GM12874 (cell line): ENCODE results near the gene RADIL.
A peak's percentile ranks its signal among the peaks of the same experiment; 100 is the strongest.

Experiments used
- TF ChIP-seq, protein P1 (sequence below): IDR thresholded peaks from 2 replicates; pipeline ENCODE4 v1.5.1; 2011; ENCODE audit warnings: low read depth, mild to moderate bottlenecking, control low read depth, low read length, moderate library complexity; ENCODE audit not compliant: insufficient read depth

Gene RADIL

DNA sequence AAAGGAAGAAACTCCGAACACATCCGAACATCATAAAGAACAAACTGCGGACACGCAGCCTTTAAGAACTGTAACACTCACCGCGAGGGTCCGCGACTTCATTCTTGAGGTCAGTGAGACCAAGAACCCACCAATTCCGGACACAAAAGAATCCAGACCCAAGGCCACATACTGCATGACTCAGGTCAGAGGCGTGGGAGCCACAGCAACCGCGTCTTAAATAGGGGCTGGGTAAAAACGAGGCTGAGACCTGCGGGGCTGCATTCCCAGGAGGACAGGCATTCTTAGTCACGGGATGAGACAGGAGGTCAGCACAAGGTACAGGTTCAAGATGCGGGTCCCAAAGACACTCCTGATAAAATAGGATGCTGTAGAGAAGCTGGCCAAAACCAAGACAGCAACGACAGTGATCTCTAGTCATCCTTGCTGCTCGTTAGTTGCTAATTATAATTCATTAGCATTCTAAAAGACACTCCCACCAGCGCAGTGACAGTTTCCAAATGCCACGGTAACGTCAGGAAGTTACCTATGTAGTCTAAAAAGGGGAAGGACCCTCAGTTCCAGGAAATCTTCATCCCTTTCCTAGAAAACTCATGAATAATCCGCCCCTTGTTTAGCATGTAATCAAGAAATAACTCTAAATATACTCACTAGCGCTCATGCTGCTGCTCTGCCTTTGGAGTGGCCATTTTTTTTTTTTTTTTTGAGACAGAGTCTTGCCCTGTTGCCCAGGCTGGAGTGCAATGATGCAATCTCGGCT is 88.7 kb downstream of the RADIL start:
- TF ChIP-seq, protein P1, sequence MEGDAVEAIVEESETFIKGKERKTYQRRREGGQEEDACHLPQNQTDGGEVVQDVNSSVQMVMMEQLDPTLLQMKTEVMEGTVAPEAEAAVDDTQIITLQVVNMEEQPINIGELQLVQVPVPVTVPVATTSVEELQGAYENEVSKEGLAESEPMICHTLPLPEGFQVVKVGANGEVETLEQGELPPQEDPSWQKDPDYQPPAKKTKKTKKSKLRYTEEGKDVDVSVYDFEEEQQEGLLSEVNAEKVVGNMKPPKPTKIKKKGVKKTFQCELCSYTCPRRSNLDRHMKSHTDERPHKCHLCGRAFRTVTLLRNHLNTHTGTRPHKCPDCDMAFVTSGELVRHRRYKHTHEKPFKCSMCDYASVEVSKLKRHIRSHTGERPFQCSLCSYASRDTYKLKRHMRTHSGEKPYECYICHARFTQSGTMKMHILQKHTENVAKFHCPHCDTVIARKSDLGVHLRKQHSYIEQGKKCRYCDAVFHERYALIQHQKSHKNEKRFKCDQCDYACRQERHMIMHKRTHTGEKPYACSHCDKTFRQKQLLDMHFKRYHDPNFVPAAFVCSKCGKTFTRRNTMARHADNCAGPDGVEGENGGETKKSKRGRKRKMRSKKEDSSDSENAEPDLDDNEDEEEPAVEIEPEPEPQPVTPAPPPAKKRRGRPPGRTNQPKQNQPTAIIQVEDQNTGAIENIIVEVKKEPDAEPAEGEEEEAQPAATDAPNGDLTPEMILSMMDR: no peak

DNA sequence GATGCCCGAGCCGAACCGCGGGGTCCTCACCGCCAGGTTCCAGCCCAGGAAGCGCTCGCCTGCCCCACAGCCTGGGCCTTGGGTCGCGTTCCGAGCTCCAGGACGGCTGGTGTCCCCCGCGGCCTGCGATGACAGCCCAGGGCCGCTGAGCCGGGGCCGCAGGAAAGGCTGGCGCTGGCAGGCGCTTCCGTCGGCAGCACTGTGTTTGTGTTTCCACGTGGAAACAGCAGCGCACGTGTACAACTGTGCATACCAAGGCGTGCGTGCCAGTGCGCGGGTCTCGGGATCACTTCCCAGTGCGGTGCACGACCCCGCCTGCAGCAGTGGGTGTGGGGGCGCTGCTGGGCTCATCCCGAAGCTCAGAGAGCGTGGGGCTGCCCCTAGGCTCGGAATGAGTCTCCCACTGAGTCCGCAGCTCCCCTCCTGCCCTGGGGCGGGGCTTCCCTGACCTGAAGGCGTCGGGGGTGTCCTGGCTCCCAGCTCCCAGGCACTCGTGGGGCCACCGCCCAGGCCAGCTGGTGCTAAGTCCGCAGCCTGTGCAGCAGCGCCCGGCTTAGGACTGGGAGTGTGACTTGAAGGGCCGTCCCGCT is 90.9 kb downstream of the RADIL start:
- TF ChIP-seq, protein P1: no peak

DNA sequence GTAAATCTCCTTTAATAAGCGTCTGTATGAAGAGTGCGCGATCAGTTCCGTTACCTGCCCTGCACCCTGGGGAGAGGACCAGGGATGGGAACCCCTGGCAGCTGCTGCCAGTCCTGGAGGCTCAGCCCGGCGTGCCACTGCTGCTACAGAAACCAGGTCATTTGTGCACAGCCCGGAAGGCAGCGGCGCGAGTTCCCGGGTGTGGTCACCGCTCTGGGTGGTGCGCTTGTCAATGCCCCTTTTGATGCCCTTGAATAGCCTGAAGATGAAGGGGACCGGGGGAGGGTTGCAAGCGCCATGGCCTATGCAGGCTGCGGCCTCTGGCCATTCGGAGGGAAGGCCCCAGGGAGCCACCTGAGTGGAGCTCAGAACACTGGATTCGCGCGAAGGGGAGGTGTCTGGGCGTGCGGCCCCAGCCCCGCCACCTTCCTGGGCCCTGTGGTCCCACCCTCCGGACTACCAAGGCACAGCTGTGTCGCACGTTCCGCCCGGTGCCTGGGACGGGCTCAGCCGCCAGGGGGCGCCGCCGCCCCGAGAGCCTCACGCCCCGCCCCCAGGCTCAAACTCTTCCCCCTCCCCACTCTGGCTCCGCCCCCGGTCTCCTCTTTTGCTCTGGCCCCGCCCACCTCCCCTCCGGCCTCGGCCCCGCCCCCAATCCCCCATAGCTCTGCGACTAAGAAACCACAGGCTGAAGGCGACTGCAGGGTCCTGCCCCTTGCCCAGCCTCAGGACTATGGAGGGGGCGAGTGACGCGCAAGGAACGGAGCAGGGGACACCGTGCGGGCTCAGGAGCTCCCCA is 91.6 kb downstream of the RADIL start:
- TF ChIP-seq, protein P1: peak; percentile 69

DNA sequence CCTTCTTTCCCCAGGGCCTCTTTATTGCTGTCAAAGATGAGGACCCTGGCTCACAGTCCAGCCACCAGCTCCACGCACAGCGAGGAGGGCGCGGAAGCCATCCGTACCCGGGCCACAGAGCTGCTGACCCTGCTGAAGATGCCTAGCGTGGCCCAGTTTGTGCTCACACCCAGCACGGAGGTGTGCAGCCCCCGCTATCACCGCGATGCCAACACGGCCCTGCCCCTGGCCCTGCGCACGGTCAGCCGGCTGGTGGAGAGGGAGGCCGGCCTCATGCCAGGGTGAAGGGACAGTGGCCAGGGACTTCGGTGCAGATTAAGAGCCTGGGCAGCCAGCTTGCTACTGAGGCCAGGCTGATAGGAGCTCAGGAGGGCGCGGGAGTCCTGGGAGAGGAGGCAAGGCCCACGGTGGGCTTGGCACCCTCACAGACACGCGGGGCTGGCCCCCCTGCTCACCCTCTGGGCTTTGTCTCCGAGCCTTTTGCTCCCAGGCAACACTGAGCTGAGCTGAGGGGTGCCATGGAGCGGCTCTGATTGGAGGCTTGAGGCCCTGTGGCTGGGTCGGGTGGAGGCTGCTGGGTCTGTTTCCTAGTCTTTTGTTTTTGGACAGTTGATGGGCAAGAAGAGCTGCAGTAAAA is 92.3 kb downstream of the RADIL start:
- TF ChIP-seq, protein P1: no peak

DNA sequence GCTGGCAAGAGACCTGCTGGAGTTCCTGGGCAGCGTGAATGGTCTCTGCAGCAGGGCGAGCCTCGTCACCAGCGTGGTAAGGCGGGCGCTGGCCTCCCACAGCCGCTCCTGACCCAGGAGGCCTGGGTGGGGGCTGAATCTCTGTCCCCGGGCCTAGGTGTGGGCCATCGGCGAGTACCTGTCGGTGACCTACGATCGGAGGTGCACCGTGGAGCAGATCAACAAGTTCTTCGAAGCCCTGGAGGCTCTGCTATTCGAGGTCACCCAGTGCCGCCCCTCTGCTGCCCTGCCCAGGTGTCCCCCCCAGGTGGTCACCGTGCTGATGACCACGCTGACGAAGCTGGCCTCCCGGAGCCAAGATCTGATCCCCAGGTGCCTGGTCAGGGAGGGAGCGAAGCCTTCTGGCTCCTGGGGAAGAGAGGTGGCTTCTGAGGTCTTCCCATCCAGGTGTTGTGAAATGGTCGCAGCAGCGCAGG is 93.0 kb downstream of the RADIL start:
- TF ChIP-seq, protein P1: no peak

DNA sequence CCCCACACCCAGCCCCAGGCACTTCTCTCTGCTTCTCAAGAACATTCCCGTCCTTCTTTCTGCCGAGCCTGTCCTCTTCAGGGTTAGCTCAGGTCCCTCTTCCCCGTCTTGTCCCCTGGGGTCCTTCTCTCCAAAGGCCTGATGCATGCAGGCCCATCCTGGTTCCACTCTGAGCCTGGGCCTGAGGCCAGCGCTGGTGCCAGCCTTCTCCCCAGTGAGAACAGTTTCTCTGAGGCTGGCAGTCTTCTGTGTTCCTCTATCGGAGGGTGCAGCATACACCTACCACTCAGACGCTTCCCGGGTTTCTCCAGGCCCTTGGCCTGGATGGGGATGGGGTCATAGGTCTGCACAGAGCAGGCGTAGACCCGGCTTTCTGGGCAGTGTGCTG is 93.4 kb downstream of the RADIL start:
- TF ChIP-seq, protein P1: no peak
